ENCODE measurements around the gene CCDC149.

Gene CCDC149

GRCh38 chr4:24935856-24936255 lies 23.0 kb upstream of the CCDC149 start:
- no peak for ATAC-seq
- TF ChIP-seq ARNTL (CRISPR knock-in tag; IDR thresholded peaks at IDR 0.05; ENCODE audit: borderline replicate concordance, low read depth) (no peak), CSDC2 (CRISPR knock-in tag; IDR thresholded peaks at IDR 0.05) (no peak), CSRNP3 (CRISPR knock-in tag; IDR thresholded peaks at IDR 0.05) (no peak), ZNF8 (CRISPR knock-in tag; IDR thresholded peaks at IDR 0.05) (no peak), GLIS3 (CRISPR knock-in tag; IDR thresholded peaks at IDR 0.05) (no peak), ZNF70 (CRISPR knock-in tag; IDR thresholded peaks at IDR 0.05) (no peak), ISL1 (CRISPR knock-in tag; IDR thresholded peaks at IDR 0.05) (no peak), TSHZ2 (CRISPR knock-in tag; IDR thresholded peaks at IDR 0.05) (no peak)

DNA sequence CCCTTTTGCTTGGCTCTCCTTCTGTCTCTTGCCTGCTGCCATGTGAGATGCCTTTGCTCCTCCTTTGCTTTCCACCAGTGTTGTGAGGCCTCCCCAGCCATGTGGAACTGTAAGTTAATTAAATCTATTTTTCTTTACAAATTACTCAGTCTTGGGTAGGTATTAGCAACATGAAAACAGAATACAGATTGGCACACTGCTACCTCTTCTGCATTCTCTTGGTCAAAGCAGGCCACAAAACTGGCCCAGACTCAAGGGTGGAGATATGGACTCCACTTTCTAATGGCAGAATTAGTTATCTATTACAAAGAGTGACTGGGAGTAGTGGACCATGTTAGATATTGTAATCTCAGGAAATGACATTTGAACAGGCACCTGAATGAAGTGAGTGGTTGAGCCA lies 21.5 kb upstream of the CCDC149 start:
- no peak for ATAC-seq
- no peak for TF ChIP-seq TCF4 (CRISPR knock-in tag; IDR thresholded peaks at IDR 0.05; ENCODE audit: borderline replicate concordance)
- TF ChIP-seq POU6F1 (CRISPR knock-in tag; IDR thresholded peaks at IDR 0.05; ENCODE audit: borderline replicate concordance, low read depth): no peak
- TF ChIP-seq CSDC2 (CRISPR knock-in tag; IDR thresholded peaks at IDR 0.05): no peak
- no peak for TF ChIP-seq ARNTL (CRISPR knock-in tag; IDR thresholded peaks at IDR 0.05; ENCODE audit: borderline replicate concordance, low read depth)
- no peak for TF ChIP-seq PPARA (CRISPR knock-in tag; IDR thresholded peaks at IDR 0.05; ENCODE audit: borderline replicate concordance)
- no peak for TF ChIP-seq ZNF70 (CRISPR knock-in tag; IDR thresholded peaks at IDR 0.05)
- TF ChIP-seq ISL1 (CRISPR knock-in tag; IDR thresholded peaks at IDR 0.05): no peak
- TF ChIP-seq ZFP3 (CRISPR knock-in tag; IDR thresholded peaks at IDR 0.05): no peak
- no peak for TF ChIP-seq BACH2 (CRISPR knock-in tag; IDR thresholded peaks at IDR 0.05; ENCODE audit: borderline replicate concordance)

- TF ChIP-seq ZFP3 (CRISPR knock-in tag; IDR thresholded peaks at IDR 0.05) (no peak), GLIS3 (CRISPR knock-in tag; IDR thresholded peaks at IDR 0.05) (no peak), POU6F1 (CRISPR knock-in tag; IDR thresholded peaks at IDR 0.05; ENCODE audit: borderline replicate concordance, low read depth) (no peak), TOX (CRISPR knock-in tag; IDR thresholded peaks at IDR 0.05; ENCODE audit: borderline replicate concordance) (no peak), CSDC2 (CRISPR knock-in tag; IDR thresholded peaks at IDR 0.05) (no peak), ISL1 (CRISPR knock-in tag; IDR thresholded peaks at IDR 0.05) (no peak), PPARA (CRISPR knock-in tag; IDR thresholded peaks at IDR 0.05; ENCODE audit: borderline replicate concordance) (no peak), ZC3H10 (CRISPR knock-in tag; IDR thresholded peaks at IDR 0.05) (no peak), ZNF8 (CRISPR knock-in tag; IDR thresholded peaks at IDR 0.05) (no peak), ESRRG (CRISPR knock-in tag; IDR thresholded peaks at IDR 0.05) (no peak), ZFP30 (CRISPR knock-in tag; IDR thresholded peaks at IDR 0.05) (no peak), OSR1 (CRISPR knock-in tag; IDR thresholded peaks at IDR 0.05) (no peak), ZNF70 (CRISPR knock-in tag; IDR thresholded peaks at IDR 0.05) (no peak), BACH2 (CRISPR knock-in tag; IDR thresholded peaks at IDR 0.05; ENCODE audit: borderline replicate concordance) (no peak), CSRNP3 (CRISPR knock-in tag; IDR thresholded peaks at IDR 0.05) (no peak)
- TF ChIP-seq, protein P1, sequence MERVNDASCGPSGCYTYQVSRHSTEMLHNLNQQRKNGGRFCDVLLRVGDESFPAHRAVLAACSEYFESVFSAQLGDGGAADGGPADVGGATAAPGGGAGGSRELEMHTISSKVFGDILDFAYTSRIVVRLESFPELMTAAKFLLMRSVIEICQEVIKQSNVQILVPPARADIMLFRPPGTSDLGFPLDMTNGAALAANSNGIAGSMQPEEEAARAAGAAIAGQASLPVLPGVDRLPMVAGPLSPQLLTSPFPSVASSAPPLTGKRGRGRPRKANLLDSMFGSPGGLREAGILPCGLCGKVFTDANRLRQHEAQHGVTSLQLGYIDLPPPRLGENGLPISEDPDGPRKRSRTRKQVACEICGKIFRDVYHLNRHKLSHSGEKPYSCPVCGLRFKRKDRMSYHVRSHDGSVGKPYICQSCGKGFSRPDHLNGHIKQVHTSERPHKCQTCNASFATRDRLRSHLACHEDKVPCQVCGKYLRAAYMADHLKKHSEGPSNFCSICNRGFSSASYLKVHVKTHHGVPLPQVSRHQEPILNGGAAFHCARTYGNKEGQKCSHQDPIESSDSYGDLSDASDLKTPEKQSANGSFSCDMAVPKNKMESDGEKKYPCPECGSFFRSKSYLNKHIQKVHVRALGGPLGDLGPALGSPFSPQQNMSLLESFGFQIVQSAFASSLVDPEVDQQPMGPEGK (CRISPR knock-in tag; IDR thresholded peaks at IDR 0.05; ENCODE audit: borderline replicate concordance): no peak
- ATAC-seq: no peak
Observed at GRCh38 chr4:24933684-24934275, 20.9 kb upstream of the CCDC149 start.

Measured in SK-N-SH treated with all-trans-retinoic acid at 6 μM for 48 hours (cell line).